Testis (tissue), 3 donors: ENCODE results near the gene PIF1. TPM values are rescaled to one million over a fixed set of nuclear protein-coding genes. Genes with fewer than 3 reads are reported as not detected.
A peak's percentile ranks its signal among the peaks of the same experiment; 100 is the strongest.

Experiments
- DNase-seq: peaks from one replicate; pipeline ENCODE4 v3.0.0-alpha.2; 2019
- H3K27ac ChIP-seq, 2 donors: fragments of 200-600 bp; sonication (generic); one replicate each; pipeline ENCODE4 v1.5.1; 2019
- H3K27me3 ChIP-seq: fragments of 200-600 bp; sonication (generic); one replicate; pipeline ENCODE4 v1.5.1; 2019
- H3K36me3 ChIP-seq: fragments of 200-600 bp; sonication (generic); one replicate; pipeline ENCODE4 v1.5.1; 2017; ENCODE audit warnings: low read depth; ENCODE audit errors: missing control alignments
- H3K4me1 ChIP-seq: fragments of 200-600 bp; sonication (generic); one replicate; pipeline ENCODE4 v1.5.1; 2019
- H3K4me3 ChIP-seq, 2 donors: fragments of 200-600 bp; sonication (generic); one replicate each; pipeline ENCODE4 v1.5.1; 2017 to 2019
- H3K9me3 ChIP-seq: fragments of 200-600 bp; sonication (generic); one replicate; pipeline ENCODE4 v1.5.1; 2017
- CTCF ChIP-seq, 3 experiments: fragments of 450-650 bp in 2 of 3; fragments of 200-600 bp in 1 of 3; sonication (generic) in 1 of 3; IDR thresholded peaks; one replicate each; pipeline ENCODE4 v1.5.1; 2016 to 2019; ENCODE audit warnings: antibody characterized with exemption in 3 of 3, mild to moderate bottlenecking in 2 of 3, moderate library complexity in 1 of 3
- POLR2A ChIP-seq: fragments of 450-650 bp; IDR thresholded peaks from one replicate; pipeline ENCODE4 v1.6.1; 2017; ENCODE audit warnings: antibody characterized with exemption, mild to moderate bottlenecking, moderate library complexity
- WGBS, 2 donors: methylation state at CpG; one replicate each; pipeline ENCODE4 v1.1.5; 2018; 5-methylcytosine and 5-hydroxymethylcytosine counted together
- intact Hi-C: fragments of 100-400 bp; cut with DNase I; formaldehyde crosslinking; loops from one replicate; pipeline ENCODE4 v1.15.1; 2023; ENCODE audit warnings: low total_unique reads
- polyA plus RNA-seq: library from polyadenylated mRNA; stranded (reverse); fragments of 350-450 nt; fragmentation: Illumina TruSeq; extraction: RNeasy Lipid Tissue Mini Kit (QIAGEN cat#74804); gene quantifications from one replicate; pipeline ENCODE4 v1.2.3, GENCODE V29; 2014; ENCODE audit warnings: low read depth, low replicate concordance; ENCODE audit not compliant: insufficient read depth
- total RNA-seq, 2 donors: library from RNA; depleted of rRNA; stranded (reverse); fragments of >200 nt; gene quantifications; one replicate each; pipeline ENCODE4 v1.2.3, GENCODE V29; 2016

The PIF1 gene
- total and polyA plus RNA-seq, 3 donors from 2014 or later: 3.4 to 19.1 (median 6.9) TPM

GRCh38 chr15:64845831-64846595 is 20.6 kb upstream of the PIF1 start:
- peak overlapping the region in 1 of 2 donors; percentile 90 for H3K27ac ChIP-seq
- no peaks in the 10 kb centered on the region for H3K36me3 ChIP-seq
- WGBS, 2 donors: 78 to 83% methylated on average over 12 to 13 of the region's 13 CpGs
- H3K4me1 ChIP-seq: peaks cover 29% of the 10 kb centered on the region
- H3K9me3 ChIP-seq: no peaks in the 10 kb centered on the region
- DNase-seq: no peak
- intact Hi-C loops: no loop called here
- H3K27me3 ChIP-seq: no peaks in the 10 kb centered on the region
- no peak overlapping the region for H3K4me3 ChIP-seq
- no peak for TF ChIP-seq POLR2A

- TF ChIP-seq CTCF (IDR thresholded peaks at IDR 0.05): no peak
- no peak for TF ChIP-seq POLR2A
- peak; percentile 65 for DNase-seq
Observed at GRCh38 chr15:64845183-64845611, 19.8 kb upstream of the PIF1 start.

GRCh38 chr15:64844576-64845145 is 19.2 kb upstream of the PIF1 start:
- peak overlapping the region; percentile 90 to 95 for H3K27ac ChIP-seq
- no peaks in the 10 kb centered on the region for H3K9me3 ChIP-seq
- WGBS, 2 donors: 26 to 40% methylated on average over 8 of the region's 8 CpGs
- H3K4me3 ChIP-seq: peak overlapping the region in 1 of 2 donors; percentile 34
- no peaks in the 10 kb centered on the region for H3K36me3 ChIP-seq
- no peaks in the 10 kb centered on the region for H3K27me3 ChIP-seq
- TF ChIP-seq POLR2A: no peak
- TF ChIP-seq CTCF (IDR thresholded peaks at IDR 0.05): no peak
- intact Hi-C loops: no loop called here
- H3K4me1 ChIP-seq: peaks cover 31% of the 10 kb centered on the region
- DNase-seq: no peak

More at GRCh38 chr15:64845183-64845611, 19.8 kb upstream of the PIF1 start:
- 19 to 58% methylated on average over 2 of the region's 2 CpGs for WGBS, 2 donors
- Histone ChIP-seq H3K27ac (peak overlapping the region; percentile 90 to 95), H3K9me3 (no peaks in the 10 kb centered on the region), H3K27me3 (no peaks in the 10 kb centered on the region), H3K4me1 (peaks cover 31% of the 10 kb centered on the region), H3K36me3 (no peaks in the 10 kb centered on the region), H3K4me3 (no peak overlapping the region)
- intact Hi-C loops: no loop called here

GRCh38 chr15:64843991-64844390 is 18.5 kb upstream of the PIF1 start:
- no peaks in the 10 kb centered on the region for H3K36me3 ChIP-seq
- no peaks in the 10 kb centered on the region for H3K27me3 ChIP-seq
- no peak for TF ChIP-seq POLR2A
- TF ChIP-seq CTCF (IDR thresholded peaks at IDR 0.05): no peak
- intact Hi-C loops: no loop called here
- H3K4me3 ChIP-seq: peak overlapping the region; percentile 7 to 34
- H3K27ac ChIP-seq: peak overlapping the region; percentile 90 to 95
- DNase-seq: no peak
- H3K4me1 ChIP-seq: peaks cover 31% of the 10 kb centered on the region
- no peaks in the 10 kb centered on the region for H3K9me3 ChIP-seq
- WGBS, 2 donors: 33 to 44% methylated on average over 4 of the region's 4 CpGs

- WGBS, 2 donors: 32 to 37% methylated on average over 6 to 7 of the region's 7 CpGs
- Histone ChIP-seq H3K36me3 (no peaks in the 10 kb centered on the region), H3K4me3 (peak overlapping the region; percentile 84 to 98), H3K27me3 (no peaks in the 10 kb centered on the region), H3K4me1 (peaks cover 26% of the 10 kb centered on the region), H3K27ac (peak overlapping the region; percentile 90 to 95), H3K9me3 (no peaks in the 10 kb centered on the region)
- no peak for DNase-seq
- intact Hi-C loops: no loop called here
- TF ChIP-seq CTCF (IDR thresholded peaks at IDR 0.05) (no peak), POLR2A (no peak)
Observed at GRCh38 chr15:64842986-64843561, 17.6 kb upstream of the PIF1 start.
